SK-N-SH (cell line): ENCODE results near the gene TOM1L2. TPM values are rescaled to one million over a fixed set of nuclear protein-coding genes. Genes with fewer than 3 reads are reported as not detected.

ENCODE experiments used
- CTCF ChIA-PET: fragments of 300-600, 350-600 bp; formaldehyde crosslinking; extraction: SDS; loops from one replicate; lab custom pipeline; 2021; lab: Yijun Ruan, JAX
- POLR2A ChIA-PET: fragments of 350-600 bp; sonication (Branson Sonifier 250); formaldehyde crosslinking; extraction: SDS; loops from one replicate; lab custom pipeline; 2020; ENCODE audit warnings: antibody characterized with exemption, inconsistent platforms; lab: Yijun Ruan, JAX
- DNase-seq: peaks from one replicate; pipeline ENCODE4 v3.0.0; 2012
- H2AFZ ChIP-seq: fragments of 200-600 bp; sonication (generic); 2 replicates; pipeline ENCODE4 v1.8.1; 2016; ENCODE audit warnings: antibody characterized with exemption, mild to moderate bottlenecking, low read depth
- H3F3A ChIP-seq: fragments of 200-600 bp; sonication (generic); replicated peaks from 2 replicates; pipeline ENCODE3; 2016; ENCODE audit warnings: antibody characterized with exemption, mild to moderate bottlenecking; ENCODE audit not compliant: insufficient read depth
- H3K27ac ChIP-seq, 2 experiments: fragments of 200-500 bp in 1 of 2; fragments of 200-600 bp in 1 of 2; sonication (Bioruptor generic) in 1 of 2; sonication (generic), shearing (Covaris generic) in 1 of 2; 2 replicates each; pipeline versions ENCODE4 v1.5.1 to v1.6.1; 2014 to 2016; ENCODE audit warnings: low read depth in 2 of 2, inconsistent platforms in 1 of 2, low read length in 1 of 2, mild to moderate bottlenecking in 1 of 2, mixed read lengths in 1 of 2
- H3K27me3 ChIP-seq: fragments of 200-600 bp; sonication (generic), shearing (Covaris generic); 2 replicates; pipeline ENCODE4 v1.6.1; 2016; ENCODE audit warnings: mixed run types; ENCODE audit not compliant: insufficient read depth
- H3K36me3 ChIP-seq, 2 experiments: fragments of 200-500 bp in 1 of 2; fragments of 200-600 bp in 1 of 2; sonication (Bioruptor generic) in 1 of 2; sonication (generic) in 1 of 2; replicated peaks in 1 of 2; 2 replicates each; pipeline versions ENCODE3 to v1.5.1; 2014 to 2016; ENCODE audit warnings: low read length in 1 of 2, mild to moderate bottlenecking in 1 of 2; ENCODE audit not compliant: insufficient read depth in 2 of 2, control insufficient read depth in 1 of 2
- H3K4me1 ChIP-seq, 2 experiments: fragments of 200-500 bp in 1 of 2; fragments of 200-600 bp in 1 of 2; sonication (Bioruptor generic) in 1 of 2; sonication (generic), shearing (Covaris generic) in 1 of 2; 2 replicates each; pipeline versions ENCODE4 v1.5.1 to v1.6.1; 2014 to 2016; ENCODE audit warnings: low read depth in 1 of 2, low read length in 1 of 2, mixed run types in 1 of 2; ENCODE audit not compliant: insufficient read depth in 2 of 2, control insufficient read depth in 1 of 2
- H3K4me2 ChIP-seq: fragments of 200-600 bp; sonication (generic), shearing (Covaris generic); 2 replicates; pipeline ENCODE4 v1.6.1; 2017; ENCODE audit warnings: mixed run types
- H3K4me3 ChIP-seq, 2 experiments: fragments of 200-500 bp in 1 of 2; fragments of 200-600 bp in 1 of 2; sonication (Bioruptor generic) in 1 of 2; sonication (generic), shearing (Covaris generic) in 1 of 2; 2 replicates each; pipeline versions ENCODE4 v1.5.1 to v1.8.1; 2014 to 2016; ENCODE audit warnings: low read depth in 2 of 2, inconsistent platforms in 1 of 2, low read length in 1 of 2, mild to moderate bottlenecking in 1 of 2, mixed read lengths in 1 of 2, moderate library complexity in 1 of 2
- H3K79me2 ChIP-seq: fragments of 200-600 bp; sonication (generic); 2 replicates; pipeline ENCODE4 v1.8.1; 2017; ENCODE audit warnings: mild to moderate bottlenecking; ENCODE audit not compliant: insufficient read depth
- H3K9ac ChIP-seq: fragments of 200-600 bp; sonication (generic); 2 replicates; pipeline ENCODE4 v1.6.1; 2017; ENCODE audit warnings: mixed run types
- H3K9me2 ChIP-seq: fragments of 200-600 bp; sonication (generic); 2 replicates; pipeline ENCODE4 v1.6.1; 2017; ENCODE audit warnings: mixed run types
- H3K9me3 ChIP-seq: fragments of 200-600 bp; sonication (generic); 2 replicates; pipeline ENCODE4 v1.6.1; 2017; ENCODE audit warnings: mixed run types, mild to moderate bottlenecking, moderate library complexity
- H4K20me1 ChIP-seq: fragments of 200-600 bp; sonication (generic); 2 replicates; pipeline ENCODE4 v1.6.1; 2017; ENCODE audit warnings: mild to moderate bottlenecking, mixed run types; ENCODE audit not compliant: insufficient read depth
- CHD2 ChIP-seq: fragments of 150-350 bp; IDR thresholded peaks from 2 replicates; pipeline ENCODE4 v1.6.1; 2018; ENCODE audit warnings: low read length; ENCODE audit not compliant: partially characterized antibody
- EP300 ChIP-seq, 2 experiments: IDR thresholded peaks; 2 replicates each; pipeline versions ENCODE4 v1.4.0 to v1.6.1; 2012; ENCODE audit warnings: borderline replicate concordance in 1 of 2, low read depth in 1 of 2, low read length in 1 of 2
- FOXM1 ChIP-seq: IDR thresholded peaks from 2 replicates; pipeline ENCODE4 v1.4.0; 2012; ENCODE audit warnings: low read depth, mild to moderate bottlenecking
- GATA2 ChIP-seq: sonication (generic); formaldehyde crosslinking; IDR thresholded peaks from 2 replicates; pipeline ENCODE4 v1.5.0; 2020; ENCODE audit warnings: mild to moderate bottlenecking, missing genetic modification reagents
- JUND ChIP-seq: IDR thresholded peaks from 2 replicates; pipeline ENCODE4 v1.4.0; 2012
- MEF2A ChIP-seq: IDR thresholded peaks from 2 replicates; pipeline ENCODE4 v1.4.0; 2012; ENCODE audit warnings: low read depth, borderline replicate concordance
- NRF1 ChIP-seq: IDR thresholded peaks from 2 replicates; pipeline ENCODE4 v1.6.1; 2012; ENCODE audit warnings: low read depth, mild to moderate bottlenecking, low read length
- RAD21 ChIP-seq: IDR thresholded peaks from 2 replicates; pipeline ENCODE4 v1.6.1; 2012; ENCODE audit warnings: mild to moderate bottlenecking, low read length
- RFX5 ChIP-seq: IDR thresholded peaks from 2 replicates; pipeline ENCODE4 v1.6.1; 2012; ENCODE audit warnings: mild to moderate bottlenecking, improper control_type of control experiment, low read length
- SIN3A ChIP-seq: IDR thresholded peaks from 2 replicates; pipeline ENCODE4 v1.6.1; 2012; ENCODE audit warnings: low read depth, mild to moderate bottlenecking, low read length, moderate library complexity, borderline replicate concordance
- SMC3 ChIP-seq: IDR thresholded peaks from 2 replicates; pipeline ENCODE4 v1.6.1; 2012; ENCODE audit warnings: low read depth, low read length, improper control_type of control experiment
- TCF12 ChIP-seq: IDR thresholded peaks from 2 replicates; pipeline ENCODE4 v1.4.0; 2012
- TEAD4 ChIP-seq: IDR thresholded peaks from 2 replicates; pipeline ENCODE4 v1.4.0; 2012; ENCODE audit warnings: mild to moderate bottlenecking, borderline replicate concordance; ENCODE audit not compliant: insufficient read depth
- YY1 ChIP-seq: IDR thresholded peaks from 2 replicates; pipeline ENCODE4 v1.4.0; 2012; ENCODE audit warnings: low read depth, mild to moderate bottlenecking
- WGBS: methylation state at CpG from one replicate; pipeline ENCODE4 v1.1.6; 2017; ENCODE audit warnings: low lambda C conversion rate; 5-methylcytosine and 5-hydroxymethylcytosine counted together
- polyA plus RNA-seq, 3 experiments: library from polyadenylated mRNA; depleted of rRNA; stranded (reverse); fragments of >200 nt; gene quantifications; 2 replicates each; pipeline ENCODE4 v1.2.3, GENCODE V29; 2012
- TF ChIP-seq, protein P1 (sequence below): fragments of 150-350 bp; IDR thresholded peaks from 2 replicates; pipeline ENCODE4 v1.6.1; 2016; ENCODE audit warnings: mild to moderate bottlenecking, low read depth, low read length
- TF ChIP-seq, protein P2 (sequence below): IDR thresholded peaks from 2 replicates; pipeline ENCODE4 v1.4.0; 2012; ENCODE audit warnings: low read depth, borderline replicate concordance
- TF ChIP-seq, protein P3 (sequence below): IDR thresholded peaks from 2 replicates; pipeline ENCODE4 v1.4.0; 2012; ENCODE audit warnings: low read depth
- TF ChIP-seq, protein P4 (sequence below): IDR thresholded peaks from 2 replicates; pipeline ENCODE4 v1.4.0; 2012; ENCODE audit warnings: low read depth, borderline replicate concordance
- TF ChIP-seq, protein P5 (sequence below): IDR thresholded peaks from 2 replicates; pipeline ENCODE4 v1.6.1; 2012; ENCODE audit warnings: mild to moderate bottlenecking, low read depth, low read length, moderate library complexity

The TOM1L2 gene
- polyA plus RNA-seq, 1 of the 3 experiments (the other 2 are of a cell fraction) = 85.4 TPM

DNA sequence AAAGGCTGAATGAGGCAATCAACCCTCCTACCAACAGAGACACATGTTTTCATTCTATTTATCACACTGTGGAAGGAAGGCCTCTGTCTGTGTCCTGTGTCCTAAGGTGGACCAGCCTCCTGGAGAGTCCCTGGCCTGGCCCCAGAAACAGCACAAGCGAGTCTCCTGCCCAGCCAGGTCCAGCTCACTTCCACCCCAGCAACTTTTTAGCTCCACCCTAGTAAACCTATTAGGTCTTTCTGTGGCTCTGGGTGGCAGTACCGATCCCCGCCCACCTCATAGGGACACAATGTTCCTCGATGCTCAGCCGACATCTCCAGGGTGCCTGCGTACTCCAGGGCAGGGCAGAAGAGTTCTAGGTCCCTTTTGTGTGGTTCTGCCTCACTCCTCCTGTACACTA is 11.2 kb upstream of the TOM1L2 start:
- Histone ChIP-seq H3K79me2 (no peaks in the 10 kb centered on the region), H3F3A (no peaks in the 10 kb centered on the region), H3K9me2 (no peaks in the 10 kb centered on the region), H4K20me1 (no peaks in the 10 kb centered on the region), H3K9me3 (no peaks in the 10 kb centered on the region), H3K36me3 (no peaks in the 10 kb centered on the region), H2AFZ (no peak overlapping the region), H3K27me3 (no peaks in the 10 kb centered on the region), H3K4me2 (no peak overlapping the region), H3K9ac (no peak overlapping the region), H3K27ac (no peak overlapping the region), H3K4me3 (no peak overlapping the region), H3K4me1 (peaks cover 0 to 4% of the 10 kb centered on the region in 2 experiments; a peak in 1 of 4 replicates)
- no peak for DNase-seq
- TF ChIP-seq TCF12 = no peak
- no peak for TF ChIP-seq SMC3
- no peak for TF ChIP-seq RAD21
- TF ChIP-seq SIN3A = no peak
- TF ChIP-seq JUND = no peak
- no peak for TF ChIP-seq FOXM1
- TF ChIP-seq EP300 (IDR thresholded peaks at IDR 0.05; ENCODE audit: borderline replicate concordance in 1 of 2, low read depth in 1 of 2, low read length in 1 of 2) = no peak
- TF ChIP-seq, protein P1, sequence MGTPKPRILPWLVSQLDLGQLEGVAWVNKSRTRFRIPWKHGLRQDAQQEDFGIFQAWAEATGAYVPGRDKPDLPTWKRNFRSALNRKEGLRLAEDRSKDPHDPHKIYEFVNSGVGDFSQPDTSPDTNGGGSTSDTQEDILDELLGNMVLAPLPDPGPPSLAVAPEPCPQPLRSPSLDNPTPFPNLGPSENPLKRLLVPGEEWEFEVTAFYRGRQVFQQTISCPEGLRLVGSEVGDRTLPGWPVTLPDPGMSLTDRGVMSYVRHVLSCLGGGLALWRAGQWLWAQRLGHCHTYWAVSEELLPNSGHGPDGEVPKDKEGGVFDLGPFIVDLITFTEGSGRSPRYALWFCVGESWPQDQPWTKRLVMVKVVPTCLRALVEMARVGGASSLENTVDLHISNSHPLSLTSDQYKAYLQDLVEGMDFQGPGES = no peak
- TF ChIP-seq CHD2 = no peak
- TF ChIP-seq, protein P2, sequence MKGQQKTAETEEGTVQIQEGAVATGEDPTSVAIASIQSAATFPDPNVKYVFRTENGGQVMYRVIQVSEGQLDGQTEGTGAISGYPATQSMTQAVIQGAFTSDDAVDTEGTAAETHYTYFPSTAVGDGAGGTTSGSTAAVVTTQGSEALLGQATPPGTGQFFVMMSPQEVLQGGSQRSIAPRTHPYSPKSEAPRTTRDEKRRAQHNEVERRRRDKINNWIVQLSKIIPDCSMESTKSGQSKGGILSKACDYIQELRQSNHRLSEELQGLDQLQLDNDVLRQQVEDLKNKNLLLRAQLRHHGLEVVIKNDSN = no peak
- no peak for TF ChIP-seq GATA2
- no peak for TF ChIP-seq MEF2A
- no peak for TF ChIP-seq TEAD4
- no peak for TF ChIP-seq YY1
- TF ChIP-seq, protein P3, sequence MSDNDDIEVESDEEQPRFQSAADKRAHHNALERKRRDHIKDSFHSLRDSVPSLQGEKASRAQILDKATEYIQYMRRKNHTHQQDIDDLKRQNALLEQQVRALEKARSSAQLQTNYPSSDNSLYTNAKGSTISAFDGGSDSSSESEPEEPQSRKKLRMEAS = no peak
- TF ChIP-seq, protein P4, sequence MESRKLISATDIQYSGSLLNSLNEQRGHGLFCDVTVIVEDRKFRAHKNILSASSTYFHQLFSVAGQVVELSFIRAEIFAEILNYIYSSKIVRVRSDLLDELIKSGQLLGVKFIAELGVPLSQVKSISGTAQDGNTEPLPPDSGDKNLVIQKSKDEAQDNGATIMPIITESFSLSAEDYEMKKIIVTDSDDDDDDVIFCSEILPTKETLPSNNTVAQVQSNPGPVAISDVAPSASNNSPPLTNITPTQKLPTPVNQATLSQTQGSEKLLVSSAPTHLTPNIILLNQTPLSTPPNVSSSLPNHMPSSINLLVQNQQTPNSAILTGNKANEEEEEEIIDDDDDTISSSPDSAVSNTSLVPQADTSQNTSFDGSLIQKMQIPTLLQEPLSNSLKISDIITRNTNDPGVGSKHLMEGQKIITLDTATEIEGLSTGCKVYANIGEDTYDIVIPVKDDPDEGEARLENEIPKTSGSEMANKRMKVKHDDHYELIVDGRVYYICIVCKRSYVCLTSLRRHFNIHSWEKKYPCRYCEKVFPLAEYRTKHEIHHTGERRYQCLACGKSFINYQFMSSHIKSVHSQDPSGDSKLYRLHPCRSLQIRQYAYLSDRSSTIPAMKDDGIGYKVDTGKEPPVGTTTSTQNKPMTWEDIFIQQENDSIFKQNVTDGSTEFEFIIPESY = no peak
- no peak for TF ChIP-seq RFX5
- TF ChIP-seq, protein P5, sequence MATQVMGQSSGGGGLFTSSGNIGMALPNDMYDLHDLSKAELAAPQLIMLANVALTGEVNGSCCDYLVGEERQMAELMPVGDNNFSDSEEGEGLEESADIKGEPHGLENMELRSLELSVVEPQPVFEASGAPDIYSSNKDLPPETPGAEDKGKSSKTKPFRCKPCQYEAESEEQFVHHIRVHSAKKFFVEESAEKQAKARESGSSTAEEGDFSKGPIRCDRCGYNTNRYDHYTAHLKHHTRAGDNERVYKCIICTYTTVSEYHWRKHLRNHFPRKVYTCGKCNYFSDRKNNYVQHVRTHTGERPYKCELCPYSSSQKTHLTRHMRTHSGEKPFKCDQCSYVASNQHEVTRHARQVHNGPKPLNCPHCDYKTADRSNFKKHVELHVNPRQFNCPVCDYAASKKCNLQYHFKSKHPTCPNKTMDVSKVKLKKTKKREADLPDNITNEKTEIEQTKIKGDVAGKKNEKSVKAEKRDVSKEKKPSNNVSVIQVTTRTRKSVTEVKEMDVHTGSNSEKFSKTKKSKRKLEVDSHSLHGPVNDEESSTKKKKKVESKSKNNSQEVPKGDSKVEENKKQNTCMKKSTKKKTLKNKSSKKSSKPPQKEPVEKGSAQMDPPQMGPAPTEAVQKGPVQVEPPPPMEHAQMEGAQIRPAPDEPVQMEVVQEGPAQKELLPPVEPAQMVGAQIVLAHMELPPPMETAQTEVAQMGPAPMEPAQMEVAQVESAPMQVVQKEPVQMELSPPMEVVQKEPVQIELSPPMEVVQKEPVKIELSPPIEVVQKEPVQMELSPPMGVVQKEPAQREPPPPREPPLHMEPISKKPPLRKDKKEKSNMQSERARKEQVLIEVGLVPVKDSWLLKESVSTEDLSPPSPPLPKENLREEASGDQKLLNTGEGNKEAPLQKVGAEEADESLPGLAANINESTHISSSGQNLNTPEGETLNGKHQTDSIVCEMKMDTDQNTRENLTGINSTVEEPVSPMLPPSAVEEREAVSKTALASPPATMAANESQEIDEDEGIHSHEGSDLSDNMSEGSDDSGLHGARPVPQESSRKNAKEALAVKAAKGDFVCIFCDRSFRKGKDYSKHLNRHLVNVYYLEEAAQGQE = no peak
- no peak for TF ChIP-seq NRF1
- 96% methylated on average over 5 of the region's 6 CpGs for WGBS
- POLR2A ChIA-PET = no interaction called here
- CTCF ChIA-PET = interaction anchor here (1.1 to 3.5 kb wide), 5 partner anchors 11 to 50 kb away, joined by 3 to 23 read pairs (median 20); no protein-coding TSS in a partner anchor
